Liver (tissue), 10 donors: ENCODE measurements around the gene CKAP5. TPM values are rescaled to one million over a fixed set of nuclear protein-coding genes. Genes with fewer than 3 reads are reported as not detected.

ENCODE experiments used
- DNase-seq: peaks from one replicate; pipeline ENCODE4 v3.0.0-alpha.2; 2017; ENCODE audit warnings: low spot score
- H3K27ac ChIP-seq, 2 donors: one replicate each; pipeline ENCODE4 v1.7.0; 2013; ENCODE audit warnings: inconsistent platforms in 2 of 2, low read length in 2 of 2, control low read depth in 1 of 2, low read depth in 1 of 2, mild to moderate bottlenecking in 1 of 2
- H3K27me3 ChIP-seq, 4 donors: one replicate each; pipeline versions ENCODE4 v1.6.1 to v1.7.0; 2013; ENCODE audit warnings: low read length in 3 of 4, inconsistent platforms in 1 of 4, mild to moderate bottlenecking in 1 of 4, moderate library complexity in 1 of 4; ENCODE audit not compliant: control insufficient read depth in 4 of 4, insufficient read depth in 4 of 4
- H3K36me3 ChIP-seq, 4 donors: one replicate each; pipeline versions ENCODE4 v1.6.1 to v1.7.0; 2013; ENCODE audit warnings: low read length in 3 of 4, mild to moderate bottlenecking in 3 of 4, low read depth in 1 of 4, moderate library complexity in 1 of 4; ENCODE audit not compliant: control insufficient read depth in 4 of 4, insufficient read depth in 3 of 4
- H3K4me1 ChIP-seq, 4 donors: one replicate each; pipeline versions ENCODE4 v1.6.1 to v1.7.0; 2013; ENCODE audit warnings: low read length in 3 of 4, mild to moderate bottlenecking in 3 of 4, moderate library complexity in 1 of 4; ENCODE audit not compliant: control insufficient read depth in 4 of 4, insufficient read depth in 4 of 4
- H3K4me3 ChIP-seq, 3 donors: one replicate each; pipeline versions ENCODE4 v1.6.1 to v1.7.0; 2013; ENCODE audit warnings: low read length in 3 of 3, control low read depth in 1 of 3, low read depth in 1 of 3, mild to moderate bottlenecking in 1 of 3
- H3K9ac ChIP-seq, 2 donors: one replicate each; pipeline ENCODE4 v1.7.0; 2013; ENCODE audit warnings: low read length in 2 of 2, mild to moderate bottlenecking in 2 of 2, moderate library complexity in 2 of 2, control low read depth in 1 of 2, low read depth in 1 of 2
- H3K9me3 ChIP-seq, 4 donors: one replicate each; pipeline versions ENCODE4 v1.6.1 to v1.7.0; 2013; ENCODE audit warnings: low read length in 3 of 4; ENCODE audit not compliant: control insufficient read depth in 4 of 4
- EGR1 ChIP-seq, 2 donors: IDR thresholded peaks; 2 replicates each; pipeline ENCODE4 v1.6.1; 2016 to 2018; ENCODE audit warnings: antibody characterized with exemption in 2 of 2, low read depth in 2 of 2
- FOXA1 ChIP-seq: IDR thresholded peaks from 2 replicates; pipeline ENCODE4 v1.6.1; 2016; ENCODE audit warnings: antibody characterized with exemption
- GABPA ChIP-seq, 2 donors: IDR thresholded peaks in 1 of 2; conservative IDR thresholded peaks in 1 of 2; 2 replicates each; pipeline ENCODE4 v1.6.1; 2016; ENCODE audit warnings: antibody characterized with exemption in 2 of 2, mild to moderate bottlenecking in 1 of 2, moderate library complexity in 1 of 2
- WGBS: extraction: QIAGEN DNeasy Blood & Tissue Kit; methylation state at CpG from one replicate; pipeline ENCODE4 v1.1.7; 2013; 5-methylcytosine and 5-hydroxymethylcytosine counted together
- polyA plus RNA-seq, 2 donors: library from polyadenylated mRNA; stranded (reverse) in 1 of 2; unstranded in 1 of 2; fragments of 200-250 nt in 1 of 2; fragments of >200 nt in 1 of 2; fragmentation: Nextera tagmentation in 1 of 2; extraction: Ambion mirVana in 1 of 2; gene quantifications; one replicate each; pipeline versions ENCODE4 v1.2.1 to v1.2.3, GENCODE V29; 2013 to 2015
- small RNA-seq: library from RNA; depleted of rRNA; stranded (forward); fragments of <200 nt; gene quantifications from one replicate; pipeline ENCODE3, GENCODE V24; 2014
- total RNA-seq, 2 donors: library from RNA; depleted of rRNA; stranded (reverse); fragments of >200 nt; gene quantifications; one replicate each; pipeline ENCODE4 v1.2.3, GENCODE V29; 2014
- TF ChIP-seq, protein P1 (sequence below): IDR thresholded peaks from 2 replicates; pipeline ENCODE4 v1.6.1; 2016; ENCODE audit warnings: antibody characterized with exemption
- donor health status: healthy.
- donor health status: healthy.
- donor health status: healthy.
- donor health status: healthy.
- donor health status: healthy.

Gene CKAP5
- total and polyA plus RNA-seq, 4 donors: 6.1 to 70.4 (median 15.4) TPM

DNA sequence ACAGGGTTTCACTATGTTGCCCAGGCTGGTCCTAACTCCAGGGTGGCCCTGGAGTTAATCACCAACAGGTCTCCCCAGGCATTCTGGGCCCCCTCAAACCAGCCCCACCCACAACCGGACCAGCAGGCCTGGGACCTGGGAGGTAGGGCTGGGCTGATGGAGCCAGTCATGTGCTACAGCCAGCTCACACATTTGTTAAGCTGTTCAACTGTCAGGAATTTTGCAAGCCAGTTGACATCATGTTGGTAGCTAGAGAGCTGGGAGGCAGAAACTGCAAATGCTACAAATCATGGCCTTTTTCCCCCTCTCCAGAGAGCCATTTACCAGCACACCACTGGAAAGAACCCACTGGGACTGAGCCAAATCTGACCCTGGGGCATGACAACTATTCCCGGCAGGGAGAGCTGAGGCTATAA lies 152.5 kb downstream of the CKAP5 start:
- no peak overlapping the region for H3K27ac ChIP-seq
- peaks cover 17 to 52% (median 24%) of the 10 kb centered on the region in 4 donors for H3K36me3 ChIP-seq
- no peak for DNase-seq
- no peak overlapping the region for H3K9ac ChIP-seq
- no peaks in the 10 kb centered on the region for H3K27me3 ChIP-seq
- H3K4me1 ChIP-seq: peaks cover 6 to 27% (median 20%) of the 10 kb centered on the region in 4 donors
- TF ChIP-seq GABPA (IDR thresholded peaks at IDR 0.05 in 1 of 2, conservative IDR thresholded peaks at IDR 0.05 in 1 of 2) (no peak), FOXA1 (no peak), EGR1 (IDR thresholded peaks at IDR 0.05; ENCODE audit: low read depth in 2 of 2) (no peak)
- TF ChIP-seq, protein P1, sequence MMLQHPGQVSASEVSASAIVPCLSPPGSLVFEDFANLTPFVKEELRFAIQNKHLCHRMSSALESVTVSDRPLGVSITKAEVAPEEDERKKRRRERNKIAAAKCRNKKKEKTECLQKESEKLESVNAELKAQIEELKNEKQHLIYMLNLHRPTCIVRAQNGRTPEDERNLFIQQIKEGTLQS: no peak
- no peak overlapping the region for H3K4me3 ChIP-seq
- WGBS: 85% methylated on average over 2 of the region's 2 CpGs
- H3K9me3 ChIP-seq: no peaks in the 10 kb centered on the region

Small RNA genes lying within 50 kb of the gene (small RNA-seq; reads per million reads assigned to genes)
- gene MIR5582: not detected
- gene RF00573: not detected
- 29.8 reads per million, percentile 96 among the genes with 10 or more reads in this experiment for gene SNORD67

Other genes with a start within 250 kb of the CKAP5 start
- gene HARBI1, start 229.1 kb downstream of the CKAP5 start, total RNA-seq: 1 to 10 TPM; 3.8 to 5.9 TPM
- gene HARBI1, start 229.1 kb downstream of the CKAP5 start, polyA plus RNA-seq: 1 to 10 TPM; 2.5 to 2.8 TPM
- gene ATG13, start 228.7 kb downstream of the CKAP5 start, total RNA-seq: 10 to 100 TPM; 44.6 to 49.9 TPM
- gene ATG13, start 228.7 kb downstream of the CKAP5 start, polyA plus RNA-seq: 10 to 100 TPM; 36.3 to 37.7 TPM
- gene ARHGAP1, start 145.7 kb downstream of the CKAP5 start, total RNA-seq: 10 to 100 TPM; 10.9 to 21.9 TPM
- gene ARHGAP1, start 145.7 kb downstream of the CKAP5 start, polyA plus RNA-seq: 10 to 100 TPM; 18.5 to 21.6 TPM
- gene ZNF408, start 145.2 kb downstream of the CKAP5 start, total RNA-seq: 1 to 10 TPM; 3.4 to 8.4 TPM
- 1 to 10 TPM; 4.8 to 6.3 TPM for gene ZNF408, start 145.2 kb downstream of the CKAP5 start, polyA plus RNA-seq
- gene F2, start 127.1 kb downstream of the CKAP5 start, total RNA-seq: 1,000 to 10,000 TPM in 1 of 2 donors, 100 to 1,000 TPM in 1; 631 to 1,505 TPM
- gene F2, start 127.1 kb downstream of the CKAP5 start, polyA plus RNA-seq: 1,000 to 10,000 TPM; 1,126 to 1,337 TPM
- 1 to 10 TPM in 1 of 2 donors, under 1 TPM in 1; 0.93 to 3.1 TPM for gene LRP4, start 72.3 kb upstream of the CKAP5 start, total RNA-seq
- under 1 TPM; 0.50 to 0.88 TPM for gene LRP4, start 72.3 kb upstream of the CKAP5 start, polyA plus RNA-seq
- gene CSTPP1, start 90.5 kb upstream of the CKAP5 start, total RNA-seq: 1 to 10 TPM; 5.6 to 5.7 TPM
- 1 to 10 TPM; 5.4 to 6.6 TPM for gene CSTPP1, start 90.5 kb upstream of the CKAP5 start, polyA plus RNA-seq